ENCODE measurements around the gene SNCB. TPM values are rescaled to one million over a fixed set of nuclear protein-coding genes. Genes with fewer than 3 reads are reported as not detected.

The SNCB gene
- total RNA-seq, 2 donors from 2014 or later: not detected

- DNase-seq: peak; percentile 56 to 75 (median 67)
- H3K4me1 Mint-ChIP-seq: peaks cover 10% of the 10 kb centered on the region
- H3K27ac Mint-ChIP-seq: no peak overlapping the region
- H3K36me3 Mint-ChIP-seq (ENCODE audit: low read depth): no peaks in the 10 kb centered on the region
- ATAC-seq: peak; percentile 87
- no peak overlapping the region for H3K4me3 Mint-ChIP-seq
- no peaks in the 10 kb centered on the region for H3K9me3 ChIP-seq (ENCODE audit: control insufficient read depth, low read length, poor library complexity, severe bottlenecking)
- peaks cover 4% of the 10 kb centered on the region for H3K27me3 Mint-ChIP-seq
Observed at GRCh38 chr5:176573564-176574296, 56.6 kb downstream of the SNCB start.

Other genes starting within 250 kb of the SNCB start
- gene NOP16, start 241.9 kb downstream of the SNCB start, total RNA-seq: 10 to 100 TPM; 17.9 to 19.2 TPM
- 100 to 1,000 TPM; 119 to 135 TPM for gene HIGD2A, start 241.8 kb downstream of the SNCB start, total RNA-seq
- 10 to 100 TPM; 65.3 to 69.4 TPM for gene CLTB, start 214.0 kb downstream of the SNCB start, total RNA-seq
- gene FAF2, start 182.1 kb downstream of the SNCB start, total RNA-seq: 10 to 100 TPM; 23.1 to 24.2 TPM
- gene RNF44, start 93.1 kb downstream of the SNCB start, total RNA-seq: 100 to 1,000 TPM; 228 to 288 TPM
- gene CDHR2, start 81.2 kb downstream of the SNCB start, total RNA-seq: 1 to 10 TPM; 1.3 to 2.4 TPM
- gene GPRIN1, start 20.4 kb downstream of the SNCB start, total RNA-seq: under 1 TPM; 0.57 to 0.60 TPM
- not detected for gene EIF4E1B, start 141 bp upstream of the SNCB start, total RNA-seq
- gene TSPAN17, start 16.9 kb upstream of the SNCB start, total RNA-seq: 10 to 100 TPM; 14.2 to 19.3 TPM
- gene UNC5A, start 180.0 kb upstream of the SNCB start, total RNA-seq: not detected

Data from T-helper 17 cell (primary cell).